Smooth muscle cell (in vitro differentiated cells): ENCODE results near the gene EIF5A. TPM values are rescaled to one million over a fixed set of nuclear protein-coding genes. Genes with fewer than 3 reads are reported as not detected.

Experiments
- DNase-seq: peaks from one replicate; lab custom pipeline; 2025; ENCODE audit not compliant: unreplicated experiment; lab: John Stamatoyannopoulos, UW
- H2AFZ ChIP-seq: fragments of 200-600 bp; sonication (generic); 2 replicates; pipeline ENCODE4 v1.6.0; 2016; ENCODE audit warnings: antibody characterized with exemption, low read depth, mild to moderate bottlenecking
- H3F3A ChIP-seq: fragments of 200-600 bp; sonication (generic); 2 replicates; pipeline ENCODE4 v1.6.0; 2017; ENCODE audit warnings: antibody characterized with exemption, low read depth
- H3K27ac ChIP-seq: fragments of 200-600 bp; sonication (generic); 2 replicates; pipeline ENCODE4 v1.5.1; 2016; ENCODE audit warnings: low read depth, mild to moderate bottlenecking
- H3K27me3 ChIP-seq: fragments of 200-600 bp; sonication (generic); 2 replicates; pipeline ENCODE4 v1.6.1; 2016; ENCODE audit warnings: low read depth, mild to moderate bottlenecking
- H3K36me3 ChIP-seq: fragments of 200-600 bp; sonication (generic); 2 replicates; pipeline ENCODE4 v1.5.1; 2016; ENCODE audit warnings: low read depth
- H3K4me1 ChIP-seq: fragments of 200-600 bp; sonication (generic); 2 replicates; pipeline ENCODE4 v1.5.1; 2016; ENCODE audit warnings: low read depth
- H3K4me2 ChIP-seq: fragments of 200-600 bp; sonication (generic); 2 replicates; pipeline ENCODE4 v1.6.0; 2016; ENCODE audit warnings: mild to moderate bottlenecking
- H3K4me3 ChIP-seq: fragments of 200-600 bp; sonication (generic); 2 replicates; pipeline ENCODE4 v1.5.1; 2016; ENCODE audit warnings: mild to moderate bottlenecking
- H3K79me2 ChIP-seq: fragments of 200-600 bp; sonication (generic); 2 replicates; pipeline ENCODE4 v1.6.0; 2016; ENCODE audit warnings: low read depth, mild to moderate bottlenecking
- H3K9ac ChIP-seq: fragments of 200-600 bp; sonication (generic); 2 replicates; pipeline ENCODE4 v1.6.0; 2016; ENCODE audit warnings: low read depth
- H3K9me3 ChIP-seq: fragments of 200-600 bp; sonication (generic); replicated peaks from 2 replicates; pipeline ENCODE4 v1.5.1; 2016; ENCODE audit warnings: low read depth
- H4K20me1 ChIP-seq: fragments of 200-600 bp; sonication (generic); 2 replicates; pipeline ENCODE4 v1.6.0; 2016; ENCODE audit warnings: low read depth
- WGBS: methylation state at CpG from one replicate; pipeline ENCODE4 v1.1.7; 2016; ENCODE audit warnings: low lambda C conversion rate; 5-methylcytosine and 5-hydroxymethylcytosine counted together
- polyA plus RNA-seq: library from polyadenylated mRNA; unstranded; fragments of >200 nt; fragmentation: Nextera tagmentation; extraction: Ambion mirVana; gene quantifications from 2 replicates; pipeline ENCODE4 v1.2.1, GENCODE V29; 2016
- small RNA-seq: library from RNA; depleted of rRNA; stranded (forward); fragments of <200 nt; gene quantifications from one replicate; pipeline ENCODE3, GENCODE V24; 2014
- total RNA-seq: library from RNA; depleted of rRNA; stranded (reverse); fragments of >200 nt; gene quantifications from 2 replicates; pipeline ENCODE4 v1.2.3, GENCODE V29; 2014
- TF ChIP-seq, protein P1 (sequence below): fragments of 200-600 bp; sonication (generic); IDR thresholded peaks from 2 replicates; pipeline ENCODE4 v1.5.1; 2017; ENCODE audit warnings: borderline replicate concordance, mild to moderate bottlenecking, antibody characterized with exemption; ENCODE audit not compliant: insufficient read depth, poor library complexity, severe bottlenecking

Gene EIF5A
- total and polyA plus RNA-seq, 2 experiments from 2014 or later, result 323 to 797 TPM

DNA sequence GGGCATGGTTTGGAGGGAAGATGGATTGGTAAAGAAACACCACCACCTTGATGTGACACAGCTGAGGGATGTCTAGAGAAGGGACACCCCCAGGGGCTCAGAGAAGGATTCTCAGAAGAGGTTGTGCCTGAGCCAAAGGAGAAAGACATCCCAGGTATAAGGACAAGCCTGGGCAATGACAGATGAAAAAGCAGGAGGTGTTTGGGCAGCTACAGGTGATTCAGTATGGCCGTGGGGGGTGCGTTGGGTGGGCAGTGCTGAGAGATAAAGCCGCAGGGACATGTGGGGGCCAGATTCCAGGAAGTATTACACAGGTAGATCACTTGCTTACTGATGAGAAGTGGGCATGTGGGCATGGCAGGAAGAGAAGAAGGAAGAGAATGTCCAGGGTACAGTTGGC, 54.5 kb downstream of the EIF5A start:
- H3K79me2 ChIP-seq, result no peaks in the 10 kb centered on the region
- no peaks in the 10 kb centered on the region for H3K9me3 ChIP-seq
- H3K4me3 ChIP-seq, result no peak overlapping the region
- H3K27ac ChIP-seq, result no peak overlapping the region
- no peaks in the 10 kb centered on the region for H3F3A ChIP-seq
- WGBS, result 57% methylated on average over 3 of the region's 3 CpGs
- H3K36me3 ChIP-seq, result no peaks in the 10 kb centered on the region
- no peak for DNase-seq
- TF ChIP-seq, protein P1, sequence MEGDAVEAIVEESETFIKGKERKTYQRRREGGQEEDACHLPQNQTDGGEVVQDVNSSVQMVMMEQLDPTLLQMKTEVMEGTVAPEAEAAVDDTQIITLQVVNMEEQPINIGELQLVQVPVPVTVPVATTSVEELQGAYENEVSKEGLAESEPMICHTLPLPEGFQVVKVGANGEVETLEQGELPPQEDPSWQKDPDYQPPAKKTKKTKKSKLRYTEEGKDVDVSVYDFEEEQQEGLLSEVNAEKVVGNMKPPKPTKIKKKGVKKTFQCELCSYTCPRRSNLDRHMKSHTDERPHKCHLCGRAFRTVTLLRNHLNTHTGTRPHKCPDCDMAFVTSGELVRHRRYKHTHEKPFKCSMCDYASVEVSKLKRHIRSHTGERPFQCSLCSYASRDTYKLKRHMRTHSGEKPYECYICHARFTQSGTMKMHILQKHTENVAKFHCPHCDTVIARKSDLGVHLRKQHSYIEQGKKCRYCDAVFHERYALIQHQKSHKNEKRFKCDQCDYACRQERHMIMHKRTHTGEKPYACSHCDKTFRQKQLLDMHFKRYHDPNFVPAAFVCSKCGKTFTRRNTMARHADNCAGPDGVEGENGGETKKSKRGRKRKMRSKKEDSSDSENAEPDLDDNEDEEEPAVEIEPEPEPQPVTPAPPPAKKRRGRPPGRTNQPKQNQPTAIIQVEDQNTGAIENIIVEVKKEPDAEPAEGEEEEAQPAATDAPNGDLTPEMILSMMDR, result no peak
- no peak overlapping the region for H3K9ac ChIP-seq
- H2AFZ ChIP-seq, result no peak overlapping the region
- H4K20me1 ChIP-seq, result no peaks in the 10 kb centered on the region
- H3K4me2 ChIP-seq, result no peak overlapping the region
- no peaks in the 10 kb centered on the region for H3K27me3 ChIP-seq
- H3K4me1 ChIP-seq, result no peaks in the 10 kb centered on the region

Small RNA genes lying within 50 kb of the gene (small RNA-seq; reads per million reads assigned to genes)
- gene AC026954.2 (not detected), gene RF00019 (not detected)

Other genes with a start within 250 kb of the EIF5A start
Only the 30 nearest of the 32 such genes appear.
- 0.22 TPM in 1 of 2 replicates, not detected in the other for gene ASGR2, start 192.8 kb upstream of the EIF5A start, total RNA-seq
- 0.15 and 0.50 TPM in 2 replicates for gene ASGR2, start 192.8 kb upstream of the EIF5A start, polyA plus RNA-seq
- 1.2 and 3.6 TPM in 2 replicates for gene ASGR1, start 128.3 kb upstream of the EIF5A start, total RNA-seq
- 4.2 and 11.0 TPM in 2 replicates for gene ASGR1, start 128.3 kb upstream of the EIF5A start, polyA plus RNA-seq
- 9.4 and 12.3 TPM in 2 replicates for gene DLG4, start 87.8 kb upstream of the EIF5A start, total RNA-seq
- 2.3 and 4.2 TPM in 2 replicates for gene DLG4, start 87.8 kb upstream of the EIF5A start, polyA plus RNA-seq
- gene ACADVL, start 87.7 kb upstream of the EIF5A start, total RNA-seq, result 136 and 185 TPM in 2 replicates
- 331 and 541 TPM in 2 replicates for gene ACADVL, start 87.7 kb upstream of the EIF5A start, polyA plus RNA-seq
- 26.1 and 31.8 TPM in 2 replicates for gene DVL2, start 73.1 kb upstream of the EIF5A start, total RNA-seq
- gene DVL2, start 73.1 kb upstream of the EIF5A start, polyA plus RNA-seq, result 46.7 and 49.6 TPM in 2 replicates
- 41.6 and 48.5 TPM in 2 replicates for gene PHF23, start 68.2 kb upstream of the EIF5A start, total RNA-seq
- gene PHF23, start 68.2 kb upstream of the EIF5A start, polyA plus RNA-seq, result 33.8 and 46.5 TPM in 2 replicates
- 305 and 363 TPM in 2 replicates for gene GABARAP, start 65.2 kb upstream of the EIF5A start, total RNA-seq
- gene GABARAP, start 65.2 kb upstream of the EIF5A start, polyA plus RNA-seq, result 725 and 735 TPM in 2 replicates
- 46.3 and 57.5 TPM in 2 replicates for gene CTDNEP1, start 55.9 kb upstream of the EIF5A start, total RNA-seq
- 88.4 and 96.2 TPM in 2 replicates for gene CTDNEP1, start 55.9 kb upstream of the EIF5A start, polyA plus RNA-seq
- 17.3 and 18.7 TPM in 2 replicates for gene ELP5, start 55.4 kb upstream of the EIF5A start, total RNA-seq
- gene ELP5, start 55.4 kb upstream of the EIF5A start, polyA plus RNA-seq, result 41.3 and 42.4 TPM in 2 replicates
- 26.7 and 33.7 TPM in 2 replicates for gene CLDN7, start 45.1 kb upstream of the EIF5A start, total RNA-seq
- gene CLDN7, start 45.1 kb upstream of the EIF5A start, polyA plus RNA-seq, result 25.2 and 102 TPM in 2 replicates
- gene SLC2A4, start 25.9 kb upstream of the EIF5A start, total RNA-seq, result 0.18 TPM in 1 of 2 replicates, not detected in the other
- gene SLC2A4, start 25.9 kb upstream of the EIF5A start, polyA plus RNA-seq, result 0.11 TPM in 1 of 2 replicates, not detected in the other
- gene YBX2, start 13.0 kb upstream of the EIF5A start, total RNA-seq, result 0.09 and 1.3 TPM in 2 replicates
- gene YBX2, start 13.0 kb upstream of the EIF5A start, polyA plus RNA-seq, result 0.58 and 1.1 TPM in 2 replicates
- gene GPS2, start 7.7 kb downstream of the EIF5A start, total RNA-seq, result 35.2 and 40.3 TPM in 2 replicates
- 77.0 and 95.5 TPM in 2 replicates for gene GPS2, start 7.7 kb downstream of the EIF5A start, polyA plus RNA-seq
- gene NEURL4, start 21.7 kb downstream of the EIF5A start, total RNA-seq, result 8.6 and 23.8 TPM in 2 replicates
- gene NEURL4, start 21.7 kb downstream of the EIF5A start, polyA plus RNA-seq, result 5.1 and 9.2 TPM in 2 replicates
- gene ACAP1, start 28.9 kb downstream of the EIF5A start, total RNA-seq, result 15.2 TPM in 1 of 2 replicates, not detected in the other
- 31.6 and 48.1 TPM in 2 replicates for gene ACAP1, start 28.9 kb downstream of the EIF5A start, polyA plus RNA-seq
- 34.7 and 37.2 TPM in 2 replicates for gene KCTD11, start 44.5 kb downstream of the EIF5A start, total RNA-seq
- gene KCTD11, start 44.5 kb downstream of the EIF5A start, polyA plus RNA-seq, result 33.8 and 52.3 TPM in 2 replicates
- gene TMEM95, start 47.5 kb downstream of the EIF5A start, total RNA-seq, result 0.49 TPM in 1 of 2 replicates, not detected in the other
- 0.34 TPM in 1 of 2 replicates, not detected in the other for gene TMEM95, start 47.5 kb downstream of the EIF5A start, polyA plus RNA-seq
- 4.5 and 6.3 TPM in 2 replicates for gene TNK1, start 73.5 kb downstream of the EIF5A start, total RNA-seq
- 3.6 and 13.5 TPM in 2 replicates for gene TNK1, start 73.5 kb downstream of the EIF5A start, polyA plus RNA-seq
- gene PLSCR3, start 86.9 kb downstream of the EIF5A start, total RNA-seq, result 29.3 and 34.7 TPM in 2 replicates
- 110 and 122 TPM in 2 replicates for gene PLSCR3, start 86.9 kb downstream of the EIF5A start, polyA plus RNA-seq
- 75.6 and 133 TPM in 2 replicates for gene TMEM256, start 96.5 kb downstream of the EIF5A start, total RNA-seq
- gene TMEM256, start 96.5 kb downstream of the EIF5A start, polyA plus RNA-seq, result 87.9 and 90.6 TPM in 2 replicates
- 15.1 and 20.9 TPM in 2 replicates for gene NLGN2, start 100.2 kb downstream of the EIF5A start, total RNA-seq
- 10.8 and 11.9 TPM in 2 replicates for gene NLGN2, start 100.2 kb downstream of the EIF5A start, polyA plus RNA-seq
- not detected in 2 replicates for gene SPEM1, start 112.7 kb downstream of the EIF5A start, total RNA-seq
- gene SPEM1, start 112.7 kb downstream of the EIF5A start, polyA plus RNA-seq, result not detected in 2 replicates
- 0.22 TPM in 1 of 2 replicates, not detected in the other for gene SPEM2, start 118.0 kb downstream of the EIF5A start, total RNA-seq
- gene SPEM2, start 118.0 kb downstream of the EIF5A start, polyA plus RNA-seq, result 0.56 and 1.0 TPM in 2 replicates
- gene SPEM3, start 121.2 kb downstream of the EIF5A start, total RNA-seq, result not detected in 2 replicates
- 0.14 TPM in 1 of 2 replicates, not detected in the other for gene SPEM3, start 121.2 kb downstream of the EIF5A start, polyA plus RNA-seq
- gene TMEM102, start 127.8 kb downstream of the EIF5A start, total RNA-seq, result 7.3 and 10.0 TPM in 2 replicates
- 10.5 and 11.9 TPM in 2 replicates for gene TMEM102, start 127.8 kb downstream of the EIF5A start, polyA plus RNA-seq
- gene FGF11, start 131.9 kb downstream of the EIF5A start, total RNA-seq, result 21.3 and 28.5 TPM in 2 replicates
- 13.9 and 30.9 TPM in 2 replicates for gene FGF11, start 131.9 kb downstream of the EIF5A start, polyA plus RNA-seq
- 8.9 and 12.2 TPM in 2 replicates for gene CHRNB1, start 137.4 kb downstream of the EIF5A start, total RNA-seq
- 19.0 and 22.5 TPM in 2 replicates for gene CHRNB1, start 137.4 kb downstream of the EIF5A start, polyA plus RNA-seq
- gene ZBTB4, start 172.0 kb downstream of the EIF5A start, total RNA-seq, result 24.2 and 25.6 TPM in 2 replicates
- 22.8 and 26.9 TPM in 2 replicates for gene ZBTB4, start 172.0 kb downstream of the EIF5A start, polyA plus RNA-seq
- not detected in 2 replicates for gene SLC35G6, start 173.8 kb downstream of the EIF5A start, total RNA-seq
- 0.51 TPM in 1 of 2 replicates, not detected in the other for gene SLC35G6, start 173.8 kb downstream of the EIF5A start, polyA plus RNA-seq
- 72.0 and 76.0 TPM in 2 replicates for gene POLR2A, start 176.7 kb downstream of the EIF5A start, total RNA-seq
- 80.2 and 123 TPM in 2 replicates for gene POLR2A, start 176.7 kb downstream of the EIF5A start, polyA plus RNA-seq